HG02678 (cell line): ENCODE data around the gene GHRH.

Experiments
- ATAC-seq: cut with Tn5 transposase; IDR thresholded peaks from one replicate; pipeline ENCODE4 v1.9.1; 2021; ENCODE audit warnings: mild to moderate bottlenecking, moderate library complexity; ENCODE audit not compliant: unreplicated experiment

The GHRH gene

DNA sequence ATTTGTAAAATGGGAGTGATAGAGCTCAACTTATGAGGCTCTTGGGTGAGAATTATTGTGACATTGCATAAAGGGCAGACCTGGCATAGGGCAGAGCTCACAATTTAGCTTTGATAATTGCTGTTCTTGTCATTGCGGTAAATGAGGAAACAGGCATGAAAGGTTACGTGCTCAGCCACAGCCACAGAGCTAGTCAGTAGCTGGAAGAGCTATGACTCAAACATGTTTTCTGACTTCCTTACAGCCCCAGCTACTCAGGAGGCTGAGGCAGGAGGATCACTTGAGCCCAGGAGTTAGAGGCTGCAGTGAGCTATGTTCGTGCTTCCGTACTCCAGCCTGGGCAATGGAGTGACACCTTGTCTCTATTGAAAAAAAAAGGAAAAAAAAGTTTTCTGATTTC lies 3.5 kb upstream of the GHRH start:
- ATAC-seq, result no peak

DNA sequence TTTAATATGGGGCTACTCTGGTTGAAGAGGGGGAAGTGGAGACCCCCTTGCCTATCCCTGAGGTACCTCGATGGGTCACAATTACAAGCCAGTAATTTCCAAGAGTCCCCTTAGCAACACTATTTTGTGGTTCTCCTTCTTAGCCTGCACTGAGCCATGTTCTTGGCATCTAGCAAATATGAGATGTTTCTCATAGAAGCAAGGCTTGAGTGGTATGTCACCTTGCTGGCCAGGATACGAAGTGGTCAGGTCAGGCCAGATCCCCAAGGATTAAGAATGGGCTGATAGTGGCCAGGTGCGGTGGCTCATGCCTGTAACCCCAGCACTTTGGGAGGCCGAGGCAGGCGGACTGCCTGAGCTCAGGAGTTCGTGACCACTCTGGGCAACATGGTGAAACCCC lies 2.1 kb upstream of the GHRH start:
- no peak for ATAC-seq

DNA sequence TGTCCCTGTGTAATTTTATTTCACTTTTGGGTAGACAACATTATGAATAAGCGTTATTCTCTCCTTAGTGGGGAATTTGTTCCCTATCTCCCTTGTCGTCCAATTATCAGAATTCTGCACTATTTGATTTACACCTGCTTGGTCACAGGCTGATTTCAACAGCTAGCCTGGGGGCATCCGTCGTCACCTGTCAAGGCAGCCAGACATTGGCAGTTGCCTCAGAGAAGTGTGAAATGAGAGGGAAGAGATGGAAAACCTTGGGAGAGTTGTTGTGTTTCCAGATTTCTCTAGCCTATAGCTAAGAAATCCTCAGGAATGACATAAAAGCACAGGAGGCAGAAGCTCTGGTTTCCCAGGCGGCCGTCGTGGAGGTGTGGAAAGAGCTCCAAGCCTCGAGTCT lies 891 bp upstream of the GHRH start:
- no peak for ATAC-seq

DNA sequence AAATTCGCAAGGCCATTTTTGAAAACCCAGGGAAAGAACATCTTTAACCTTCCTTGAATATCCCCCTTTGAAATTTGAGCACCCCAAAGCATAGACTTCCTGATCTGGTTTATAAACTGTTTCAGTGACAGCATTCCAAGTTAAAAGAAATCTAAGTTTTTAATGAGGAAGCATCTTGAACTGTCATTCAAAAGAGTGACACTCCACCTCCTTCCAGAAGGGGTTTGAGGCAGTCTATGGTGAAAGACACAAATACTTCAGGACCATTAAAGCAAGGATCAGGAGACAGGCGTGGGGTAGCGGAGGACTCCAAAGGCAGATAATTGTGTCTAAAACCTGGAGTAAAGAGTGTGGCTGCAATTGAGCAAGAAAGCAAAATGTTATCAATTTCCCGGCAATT lies 691 bp downstream of the GHRH start:
- no peak for ATAC-seq

DNA sequence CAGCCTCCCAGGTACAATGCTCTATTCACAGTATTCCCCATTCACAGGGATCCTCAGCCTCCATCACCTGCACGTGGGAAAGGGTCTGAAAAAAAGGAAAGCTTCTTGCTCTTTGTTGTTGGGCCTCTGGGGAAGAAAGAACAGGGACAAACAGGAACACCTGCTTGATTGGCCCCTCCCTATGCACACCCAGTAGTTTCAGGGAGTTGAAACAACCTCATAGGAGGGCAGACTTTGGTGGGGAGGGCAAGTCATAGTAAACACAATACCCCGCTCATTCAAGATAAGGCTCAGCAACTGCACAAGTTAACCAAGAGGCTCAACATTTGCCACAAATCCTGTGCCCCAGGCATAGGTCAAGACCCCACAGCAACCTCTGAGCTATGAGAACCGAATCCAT lies 1.7 kb downstream of the GHRH start:
- ATAC-seq, result no peak

DNA sequence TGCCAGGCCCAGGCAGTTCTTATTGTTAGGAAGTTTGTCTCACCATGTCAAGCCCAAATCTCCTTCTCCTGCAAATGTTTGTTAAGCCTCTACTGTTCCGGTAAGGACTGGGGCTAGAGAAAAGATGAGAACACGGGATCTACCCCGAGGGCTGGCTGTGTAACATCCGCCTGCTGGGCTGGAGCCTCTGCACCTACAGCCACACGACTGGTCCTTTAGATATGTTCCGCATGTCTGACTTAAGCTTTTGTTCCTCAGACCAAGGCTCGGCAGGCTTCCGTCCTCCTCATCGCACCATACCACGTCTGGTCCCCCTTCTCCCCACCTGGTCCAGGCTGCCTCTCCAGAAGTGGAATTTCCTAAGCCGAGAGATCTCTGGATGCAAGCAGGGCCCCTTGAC lies 2.6 kb downstream of the GHRH start:
- no peak for ATAC-seq

DNA sequence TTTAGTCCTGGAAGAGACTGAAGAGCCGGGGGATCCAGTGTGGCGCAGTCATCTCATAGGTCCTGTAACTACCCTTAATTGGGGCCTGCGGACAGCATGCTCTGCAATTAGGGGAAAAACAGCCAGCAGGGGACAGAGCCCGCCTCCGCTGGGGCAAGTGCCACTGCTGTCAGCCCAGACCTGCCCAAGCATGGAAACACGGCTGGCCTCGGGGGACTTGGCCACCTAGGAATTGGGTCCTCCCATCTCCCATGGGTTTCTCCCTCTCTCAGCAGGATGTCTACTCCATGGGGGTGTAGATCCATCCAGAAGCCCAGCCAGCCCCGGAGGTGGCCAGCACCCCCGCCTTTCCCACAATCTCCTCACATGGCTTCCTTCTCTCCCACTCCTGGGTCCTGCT lies 3.6 kb downstream of the GHRH start:
- ATAC-seq, result no peak

DNA sequence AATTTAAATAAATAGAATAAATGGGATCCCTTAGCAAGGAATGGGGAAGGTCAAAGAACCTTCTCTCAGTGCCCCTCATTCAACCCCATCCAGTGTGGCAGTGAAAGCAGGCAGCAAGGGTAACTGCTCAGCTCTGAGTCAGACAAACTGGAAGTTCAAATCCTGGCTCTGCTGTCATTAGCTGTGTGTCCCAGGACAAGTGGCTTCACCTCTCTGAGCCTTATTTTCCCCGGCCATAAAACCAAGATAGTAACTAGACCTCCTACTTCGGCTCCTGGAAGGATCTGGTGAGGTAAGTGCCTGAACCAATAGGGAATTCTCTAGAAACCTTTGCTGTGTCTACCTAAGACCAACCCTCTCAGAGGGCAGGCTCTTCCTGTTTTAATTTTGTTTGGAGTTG lies 4.1 kb downstream of the GHRH start:
- no peak for ATAC-seq

DNA sequence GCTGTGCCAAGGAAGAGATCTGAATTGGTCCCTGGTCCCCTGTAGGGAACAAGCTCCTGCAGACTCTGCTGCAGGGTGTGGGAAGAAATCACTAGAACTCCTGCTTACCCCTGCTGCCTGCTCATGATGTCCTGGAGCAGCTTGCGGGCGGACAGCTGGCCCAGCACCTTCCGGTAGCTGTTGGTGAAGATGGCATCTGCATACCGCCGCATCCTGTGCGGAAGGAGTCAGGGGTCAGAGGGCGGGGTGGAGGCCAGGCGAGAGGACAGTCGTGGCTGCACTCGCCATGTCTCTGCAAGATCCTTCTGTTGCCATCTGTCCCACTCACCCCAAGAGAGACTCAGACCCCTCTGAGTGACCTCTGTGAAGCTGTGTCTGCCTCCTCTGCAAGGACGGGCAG lies 5.3 kb downstream of the GHRH start:
- ATAC-seq, result no peak

DNA sequence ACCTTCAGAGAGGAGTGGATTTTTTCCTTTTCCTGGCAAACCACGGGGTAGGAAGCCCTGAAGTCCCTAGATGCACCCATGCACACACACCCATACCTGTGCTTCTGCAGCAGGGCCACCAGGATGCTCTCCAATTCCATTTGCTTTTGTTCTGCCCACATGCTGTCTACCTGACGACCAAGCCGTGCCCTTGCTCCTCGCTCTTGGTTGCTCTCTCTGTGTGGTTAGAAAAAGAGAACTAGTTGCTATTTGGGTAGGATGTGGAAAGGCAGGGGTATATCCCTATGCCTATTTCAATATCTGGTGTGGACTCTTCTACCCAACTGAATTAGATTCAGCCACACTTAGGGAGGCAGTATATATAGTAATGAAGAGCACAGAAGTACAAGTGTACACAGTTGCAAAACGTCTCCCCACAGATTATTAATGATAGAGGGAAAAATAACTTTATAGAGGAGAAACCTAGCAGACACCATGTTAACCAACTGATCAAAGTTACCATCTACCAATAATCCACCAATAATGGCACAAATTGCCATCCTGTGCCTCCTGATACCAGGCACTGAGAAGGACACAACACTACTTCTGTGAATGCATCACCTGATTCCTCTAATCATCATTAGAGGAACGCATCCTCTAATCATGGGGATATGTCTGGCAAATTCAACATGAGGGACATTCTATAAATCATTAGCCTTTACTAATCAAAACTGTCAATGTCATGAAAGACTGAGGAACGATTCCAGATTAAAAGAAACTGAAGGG lies 7.3 kb downstream of the GHRH start:
- ATAC-seq, result no peak

DNA sequence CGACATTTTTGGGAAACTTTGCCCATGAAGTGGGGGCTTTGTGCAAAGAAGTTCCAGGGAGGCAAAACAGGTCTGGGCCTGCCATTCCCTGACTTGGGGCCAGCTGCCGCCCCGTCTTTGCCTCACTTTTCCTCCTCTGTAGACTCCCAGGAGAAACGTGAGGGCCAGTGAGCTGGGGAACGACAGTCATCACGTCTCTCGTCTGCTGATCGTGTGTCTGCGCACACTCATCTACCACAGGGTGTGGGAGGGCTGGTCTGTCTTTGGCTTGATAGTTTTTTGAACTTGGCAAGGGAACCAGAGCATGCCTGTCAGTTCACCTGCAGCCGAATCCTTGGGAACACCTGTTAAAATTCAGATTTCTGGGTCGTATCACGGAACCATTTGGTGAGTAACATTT lies 8.5 kb downstream of the GHRH start:
- no peak for ATAC-seq

DNA sequence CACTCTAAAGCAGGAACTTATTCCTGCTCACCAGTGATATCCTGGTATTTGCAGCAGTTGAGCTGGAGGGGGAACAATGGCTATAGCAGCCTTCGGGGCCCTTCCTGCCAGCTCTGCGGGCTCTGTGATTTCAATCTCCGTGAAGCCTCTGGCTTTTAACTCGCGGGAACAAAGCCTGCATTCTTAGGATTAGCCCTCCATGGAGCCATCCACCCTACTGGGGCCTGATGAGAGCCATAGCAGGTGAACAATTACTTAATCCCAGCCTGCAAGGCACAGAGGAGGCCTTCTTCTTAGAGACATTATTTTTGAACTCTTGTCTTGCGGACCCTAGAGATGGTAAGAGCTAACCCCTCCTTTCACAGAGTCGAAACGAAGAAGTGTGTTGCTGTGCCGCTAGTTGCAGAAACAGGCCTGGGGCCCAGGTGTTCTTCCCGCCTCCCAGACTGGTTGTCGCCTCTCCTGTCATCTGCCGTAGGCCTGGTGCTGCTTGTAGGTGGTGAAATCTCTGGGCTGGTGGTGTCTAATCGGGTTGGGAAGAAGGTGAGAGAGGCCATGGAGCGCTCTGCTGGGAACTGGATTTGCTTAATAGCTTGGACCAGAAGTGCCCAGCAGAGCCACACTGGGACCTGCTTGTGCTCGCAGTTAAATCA lies 9.7 kb downstream of the GHRH start:
- no peak for ATAC-seq

DNA sequence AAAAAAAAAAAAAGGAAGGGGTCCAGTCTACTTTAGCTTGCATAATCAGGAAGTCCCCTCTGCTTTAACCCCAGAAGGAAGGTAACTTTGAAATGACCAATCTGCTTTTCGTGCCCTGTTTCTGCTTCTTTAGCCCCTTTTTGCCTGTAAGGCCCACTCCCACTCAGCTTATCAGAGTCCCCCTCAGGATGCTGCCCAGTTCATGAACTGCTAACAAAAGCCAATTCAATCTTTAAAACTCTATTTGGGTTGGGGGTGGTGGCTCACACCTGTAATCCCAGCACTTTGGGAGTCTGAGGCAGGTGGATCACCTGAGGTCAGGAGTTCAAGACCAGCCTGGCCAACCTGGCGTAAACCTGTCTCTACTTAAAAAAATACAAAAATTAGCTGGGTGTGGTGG lies 12.3 kb downstream of the GHRH start:
- no peak for ATAC-seq

DNA sequence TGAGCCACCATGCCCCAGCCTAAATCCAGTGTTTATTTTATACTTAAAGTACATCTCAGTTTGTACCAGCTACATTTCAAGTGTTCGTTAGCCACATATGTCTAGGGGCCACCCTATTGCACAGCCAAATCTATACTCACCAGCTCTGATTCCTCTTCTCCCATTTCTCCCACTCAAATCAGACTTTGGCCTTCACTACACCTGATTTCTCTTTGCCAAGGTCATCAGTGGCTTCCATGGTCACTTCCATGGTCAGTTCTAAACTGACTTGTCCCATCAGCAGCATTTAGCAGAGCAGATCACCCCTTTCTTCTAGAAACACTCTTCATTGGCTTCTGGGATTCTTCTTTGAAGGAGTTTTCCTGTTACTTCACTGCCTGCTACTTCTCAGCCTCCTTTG lies 14.1 kb downstream of the GHRH start:
- no peak for ATAC-seq

DNA sequence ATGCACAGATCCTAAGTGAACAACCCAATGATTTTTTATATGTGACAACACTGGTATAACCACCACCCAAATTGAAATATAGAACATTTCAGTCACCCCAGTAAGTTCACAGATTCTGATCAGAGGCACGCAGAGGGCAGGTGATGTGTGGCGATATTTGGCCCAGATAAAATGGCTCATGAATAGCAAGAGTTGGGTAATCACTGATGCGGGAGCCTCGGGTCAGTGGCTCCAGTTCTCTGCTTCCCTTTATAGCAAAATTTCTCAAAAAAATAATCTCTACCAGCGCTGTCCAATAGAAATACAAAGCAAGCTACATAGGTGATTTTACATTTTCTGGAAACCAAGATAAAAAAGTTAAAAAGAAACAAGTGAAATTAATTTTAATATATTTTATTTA lies 14.9 kb downstream of the GHRH start:
- no peak for ATAC-seq

DNA sequence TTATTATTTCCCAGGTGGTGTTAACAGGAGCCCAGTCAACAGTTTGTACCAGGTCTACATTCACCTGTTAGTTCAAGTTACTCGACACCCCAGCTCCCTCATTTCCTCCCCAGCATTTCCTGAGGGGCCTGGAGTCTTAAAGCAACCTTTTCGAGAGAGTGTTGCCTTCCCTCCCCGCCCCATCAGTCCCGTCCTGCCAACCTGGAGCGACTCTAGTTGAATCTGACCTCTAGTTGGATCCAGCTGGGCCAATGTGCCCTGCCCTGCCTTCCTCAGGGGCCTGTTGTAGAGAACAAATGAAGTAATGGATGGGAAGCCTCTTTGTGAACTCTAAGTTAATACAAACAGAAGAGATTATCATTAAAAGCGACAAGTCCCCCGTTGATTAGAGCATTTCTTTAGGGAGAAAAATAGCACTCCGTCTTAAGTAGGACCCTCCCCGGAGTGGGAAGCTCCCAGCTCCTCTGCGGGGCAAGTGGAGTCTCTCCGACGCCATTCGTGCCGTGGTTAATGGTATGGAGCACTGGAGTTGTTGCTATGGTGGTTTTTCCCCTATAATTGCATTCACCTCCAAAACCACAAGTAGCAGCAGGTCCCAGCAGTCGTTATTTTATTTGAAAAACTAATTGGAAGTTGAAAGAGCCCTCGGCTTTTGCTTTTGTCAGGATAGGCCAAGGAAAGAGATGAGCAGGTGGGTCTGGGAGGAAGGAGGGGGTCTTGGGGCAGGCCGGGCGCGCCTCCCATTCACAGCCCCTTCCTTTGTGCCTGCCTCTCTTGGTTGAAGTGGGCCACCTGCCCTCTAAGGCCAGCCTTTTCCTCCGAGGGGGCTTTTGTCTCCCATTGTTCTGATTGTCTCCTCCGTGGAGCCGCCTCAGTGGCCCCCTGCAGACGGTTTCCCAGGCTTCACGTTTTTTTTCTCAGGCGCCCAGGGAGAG lies 16.1 kb downstream of the GHRH start:
- no peak for ATAC-seq

DNA sequence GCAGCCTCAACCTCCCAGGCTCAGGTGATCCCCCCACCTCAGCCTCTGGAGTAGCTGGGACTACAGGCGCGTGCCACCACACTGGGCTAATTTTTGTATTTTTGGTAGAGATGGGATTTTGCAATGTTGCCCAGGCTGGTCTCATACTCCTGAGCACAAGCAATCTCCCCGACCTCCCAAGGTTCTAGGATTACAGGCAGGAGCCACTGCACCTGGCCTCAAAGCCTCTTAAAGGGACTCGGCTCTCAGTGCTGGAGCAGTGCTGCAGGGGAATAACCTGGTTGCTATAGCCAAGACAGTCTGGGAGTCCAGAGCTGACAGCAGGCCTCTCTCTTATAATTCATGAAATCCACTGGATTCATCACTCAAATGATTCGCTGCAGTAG lies 17.0 kb downstream of the GHRH start:
- no peak for ATAC-seq

DNA sequence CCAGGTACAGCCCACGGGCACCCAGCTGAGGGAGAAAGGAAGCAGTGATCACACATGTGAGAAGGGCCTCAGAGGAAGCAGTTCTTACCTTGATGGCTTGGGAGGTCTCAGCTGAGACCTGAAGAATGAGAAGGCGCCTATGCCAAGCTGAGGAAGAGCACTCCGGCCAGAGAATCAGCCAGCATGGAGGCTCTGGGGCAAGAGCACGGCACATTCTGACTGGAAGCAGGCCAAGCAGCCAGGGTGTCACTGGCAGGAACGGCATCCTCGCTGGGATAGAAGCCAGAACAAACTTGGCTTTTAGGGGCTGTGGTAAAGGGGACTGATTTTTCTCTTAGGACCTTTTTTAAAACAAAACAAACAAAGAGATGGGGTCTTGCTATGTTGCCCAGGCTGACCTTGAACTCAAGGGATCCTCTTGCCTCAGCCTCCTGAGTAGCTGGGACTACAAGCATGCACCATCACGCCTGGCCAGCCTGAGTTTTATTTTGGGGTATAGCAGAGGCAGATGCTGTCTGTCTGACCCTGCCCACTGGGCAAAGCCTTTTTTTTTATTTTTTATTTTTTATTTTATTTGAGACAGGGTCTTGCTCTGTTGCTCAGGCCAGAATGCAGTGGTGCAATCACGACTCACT lies 17.6 kb downstream of the GHRH start:
- no peak for ATAC-seq

DNA sequence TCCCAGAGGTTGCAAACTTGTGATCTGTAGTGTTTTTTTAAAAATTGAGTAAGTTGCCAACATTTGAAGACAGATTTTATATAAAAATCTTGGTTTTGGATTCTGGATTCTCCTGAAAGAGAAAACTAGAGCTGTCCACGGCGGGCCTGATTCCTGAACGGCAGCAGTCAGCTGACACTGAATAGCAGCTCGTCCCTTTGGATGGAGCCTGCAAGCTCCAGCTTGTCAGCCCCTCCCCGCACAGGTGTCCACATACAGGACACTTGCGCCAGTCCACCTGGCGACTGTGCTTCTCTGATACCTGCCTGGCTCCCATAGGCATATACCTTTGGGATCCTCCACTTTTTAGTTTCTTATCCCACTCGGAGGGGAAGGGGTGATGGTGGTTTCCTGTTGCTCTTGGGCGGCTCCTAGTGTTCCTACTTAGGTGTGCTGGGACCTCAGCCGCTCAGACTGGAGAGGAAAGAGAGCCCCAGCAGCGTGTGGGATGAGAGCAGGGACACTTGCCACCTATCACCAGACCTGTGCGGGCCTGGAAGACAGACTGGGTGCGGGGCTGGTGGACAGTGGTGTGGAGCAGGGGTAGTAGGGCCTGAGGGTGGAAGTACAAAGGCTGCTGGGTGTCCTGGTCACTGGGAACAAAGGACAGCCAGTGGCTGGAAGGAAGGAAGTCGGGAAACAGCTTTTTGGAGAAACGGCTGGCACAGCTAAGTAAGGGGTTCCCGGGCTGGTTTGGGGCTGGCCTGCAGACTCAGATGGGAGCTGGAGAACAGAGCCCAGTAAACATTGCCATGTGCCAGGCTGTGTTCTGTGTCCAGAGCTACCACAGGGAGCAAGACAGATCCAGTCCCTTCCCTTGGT lies 18.3 kb downstream of the GHRH start:
- no peak for ATAC-seq

DNA sequence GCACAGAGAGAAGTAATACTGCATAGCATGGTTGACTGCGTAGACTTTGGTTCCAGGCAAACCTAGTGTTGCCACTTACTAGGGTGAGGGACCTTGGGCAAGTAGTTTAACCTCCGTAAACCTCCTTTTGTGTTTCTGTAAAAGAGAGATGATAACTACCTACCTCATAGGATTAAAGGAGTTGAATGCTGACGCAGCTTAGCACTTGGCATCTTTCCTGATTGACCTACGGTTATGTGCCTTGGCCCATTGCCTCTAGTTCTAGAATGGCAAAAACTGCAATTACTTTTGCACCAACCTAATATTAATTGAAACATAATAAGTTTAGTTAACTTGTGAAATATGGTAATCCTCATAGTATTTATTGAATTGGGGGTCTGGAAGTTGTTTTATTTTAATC lies 19.1 kb downstream of the GHRH start:
- no peak for ATAC-seq
